PC-9 (cell line): ENCODE results near the gene RDH8.

Experiments used
- CTCF ChIP-seq: fragments of 200-600 bp; sonication (generic); conservative IDR thresholded peaks from 2 replicates; pipeline ENCODE4 v1.6.1; 2017; ENCODE audit warnings: mixed run types, antibody characterized with exemption, mild to moderate bottlenecking, moderate library complexity
- EZH2 ChIP-seq: fragments of 200-600 bp; sonication (generic); IDR thresholded peaks from 2 replicates; pipeline ENCODE4 v1.8.0; 2017; ENCODE audit warnings: antibody characterized with exemption, low read depth

DNA sequence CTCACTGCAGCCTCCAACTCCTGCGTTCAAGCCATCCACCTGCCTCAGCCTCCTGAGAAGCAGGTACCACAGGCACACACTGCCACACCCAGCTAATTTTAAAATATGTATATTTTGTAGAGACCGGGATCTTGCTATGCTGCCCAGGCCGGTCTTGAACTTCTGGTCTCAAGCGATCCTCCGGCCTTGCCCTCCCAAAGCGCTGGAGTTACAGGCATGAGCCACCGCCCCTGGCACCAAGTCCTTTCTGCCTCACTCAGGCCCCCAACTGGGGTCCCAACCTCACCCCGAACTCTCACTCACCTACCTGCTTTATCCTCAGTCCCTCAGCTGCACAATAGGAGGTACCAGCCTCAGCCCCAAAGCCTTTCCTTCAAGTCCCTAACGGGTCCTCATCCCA is 2.3 kb upstream of the RDH8 start:
- TF ChIP-seq CTCF (no peak), EZH2 (no peak)
